GM12801 (cell line): Measurements from ENCODE around the gene SLIT3.

Experiments
- TF ChIP-seq, protein P1 (sequence below): IDR thresholded peaks from one replicate; pipeline ENCODE4 v1.5.1; 2011; ENCODE audit warnings: control low read depth; ENCODE audit not compliant: insufficient read length; ENCODE audit errors: extremely low read depth

Gene SLIT3

GRCh38 chr5:168925160-168925559, 375.8 kb downstream of the SLIT3 start:
- TF ChIP-seq, protein P1, sequence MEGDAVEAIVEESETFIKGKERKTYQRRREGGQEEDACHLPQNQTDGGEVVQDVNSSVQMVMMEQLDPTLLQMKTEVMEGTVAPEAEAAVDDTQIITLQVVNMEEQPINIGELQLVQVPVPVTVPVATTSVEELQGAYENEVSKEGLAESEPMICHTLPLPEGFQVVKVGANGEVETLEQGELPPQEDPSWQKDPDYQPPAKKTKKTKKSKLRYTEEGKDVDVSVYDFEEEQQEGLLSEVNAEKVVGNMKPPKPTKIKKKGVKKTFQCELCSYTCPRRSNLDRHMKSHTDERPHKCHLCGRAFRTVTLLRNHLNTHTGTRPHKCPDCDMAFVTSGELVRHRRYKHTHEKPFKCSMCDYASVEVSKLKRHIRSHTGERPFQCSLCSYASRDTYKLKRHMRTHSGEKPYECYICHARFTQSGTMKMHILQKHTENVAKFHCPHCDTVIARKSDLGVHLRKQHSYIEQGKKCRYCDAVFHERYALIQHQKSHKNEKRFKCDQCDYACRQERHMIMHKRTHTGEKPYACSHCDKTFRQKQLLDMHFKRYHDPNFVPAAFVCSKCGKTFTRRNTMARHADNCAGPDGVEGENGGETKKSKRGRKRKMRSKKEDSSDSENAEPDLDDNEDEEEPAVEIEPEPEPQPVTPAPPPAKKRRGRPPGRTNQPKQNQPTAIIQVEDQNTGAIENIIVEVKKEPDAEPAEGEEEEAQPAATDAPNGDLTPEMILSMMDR: no peak

DNA sequence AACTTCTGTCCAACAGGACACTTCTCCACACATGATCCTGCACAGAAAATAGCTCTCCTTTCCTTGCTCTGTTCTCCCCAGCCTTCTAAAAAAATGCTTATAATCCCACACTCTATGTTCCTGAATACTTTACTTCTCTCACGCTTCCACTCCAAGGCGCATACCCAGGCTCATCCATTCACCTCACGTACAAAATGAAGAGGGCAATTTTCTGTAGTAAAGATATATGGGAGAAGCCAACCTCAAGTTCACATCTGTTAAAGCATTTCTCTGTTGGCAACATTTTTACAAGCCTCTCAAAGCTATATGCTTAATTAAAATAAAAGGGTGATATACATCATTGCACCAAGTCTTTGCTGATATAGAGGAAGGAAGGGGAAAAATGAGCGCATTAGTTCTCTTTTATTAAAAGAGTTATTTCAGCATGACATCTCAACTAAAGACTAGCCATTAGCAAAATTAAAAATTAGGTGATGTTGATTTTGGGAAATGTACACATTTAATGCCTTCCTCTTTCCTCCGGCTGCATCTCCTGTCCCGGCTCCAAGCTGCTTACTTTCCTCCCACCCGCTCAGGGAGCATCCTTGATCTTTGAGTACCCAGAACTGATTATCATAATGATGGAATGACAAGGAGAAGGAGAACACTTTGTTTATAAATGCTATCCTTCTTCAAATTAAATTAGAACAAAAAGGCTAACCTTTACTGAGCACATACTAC, 379.6 kb downstream of the SLIT3 start:
- TF ChIP-seq, protein P1: no peak

- TF ChIP-seq, protein P1: no peak
Observed at GRCh38 chr5:168920019-168920810, 380.7 kb downstream of the SLIT3 start.

DNA sequence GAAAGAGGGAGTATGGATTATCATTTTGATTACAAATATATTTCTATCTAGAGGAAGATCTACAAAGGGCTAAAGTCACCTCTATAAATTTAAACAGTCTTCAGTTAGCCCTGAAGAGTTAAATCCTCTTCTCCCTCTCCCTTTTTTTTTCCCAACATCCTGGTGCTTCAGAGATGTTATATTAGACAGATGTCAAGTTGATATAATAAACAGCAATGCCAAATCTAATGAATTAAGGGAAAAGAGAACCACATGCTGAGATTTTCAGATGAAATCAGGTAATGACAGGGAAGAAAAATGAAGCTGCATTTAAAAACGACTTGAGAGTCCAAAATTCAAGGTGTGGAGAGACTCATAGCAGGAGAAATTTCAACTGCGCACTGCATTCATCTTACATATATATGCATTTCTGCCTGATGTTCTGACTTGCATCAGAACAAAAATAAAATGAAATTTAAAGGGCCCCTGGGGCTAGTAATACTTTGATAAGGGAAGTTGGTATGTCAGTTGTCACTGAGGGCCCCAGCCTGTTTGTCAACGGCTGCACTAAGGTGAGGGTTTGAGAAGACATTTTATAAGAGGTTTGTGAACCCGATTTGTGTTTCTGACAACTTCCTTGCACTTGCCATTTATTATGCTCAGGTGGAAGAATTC, 382.9 kb downstream of the SLIT3 start:
- TF ChIP-seq, protein P1: no peak

DNA sequence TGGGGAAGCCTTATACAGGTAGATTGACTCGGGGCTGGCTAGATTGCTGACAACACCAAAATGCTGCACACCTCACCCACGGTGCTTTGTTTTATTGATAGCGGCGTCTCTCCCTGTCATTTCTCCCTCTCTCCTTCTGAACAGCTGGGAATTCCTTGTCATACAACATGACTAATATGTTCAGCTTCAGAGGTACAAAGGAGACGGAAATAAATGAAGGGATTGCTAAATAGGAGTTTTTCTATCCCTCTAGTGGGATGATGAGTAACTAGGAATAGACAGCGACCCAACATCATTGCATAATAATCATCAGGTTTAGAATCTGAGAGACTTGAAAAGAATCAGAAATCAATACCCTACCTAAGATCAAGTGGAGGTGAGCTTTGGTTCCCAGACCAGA, 384.1 kb downstream of the SLIT3 start:
- TF ChIP-seq, protein P1: no peak

- TF ChIP-seq, protein P1: no peak
Observed at GRCh38 chr5:168916266-168916665, 384.7 kb downstream of the SLIT3 start.

DNA sequence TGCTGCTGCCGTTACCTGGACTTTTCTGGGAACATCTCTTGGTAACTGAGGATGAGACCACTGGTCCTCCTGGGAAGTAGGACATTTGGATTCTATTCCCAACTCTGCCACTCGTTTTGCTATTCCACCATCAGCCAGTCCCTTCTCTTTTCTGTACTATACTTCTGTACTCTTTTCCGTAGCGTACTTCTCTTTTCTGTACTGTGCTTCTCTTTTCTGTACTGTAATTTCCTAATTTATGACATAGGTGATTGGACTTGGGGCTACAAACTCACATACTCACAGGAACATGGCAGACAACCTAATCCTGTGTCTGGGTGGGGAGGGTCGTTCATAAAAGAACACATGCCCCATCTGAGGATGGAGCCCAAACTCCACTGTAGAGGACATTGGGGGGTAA, 386.4 kb downstream of the SLIT3 start:
- TF ChIP-seq, protein P1: no peak
